ENCODE measurements around the gene COLGALT1.

DNA sequence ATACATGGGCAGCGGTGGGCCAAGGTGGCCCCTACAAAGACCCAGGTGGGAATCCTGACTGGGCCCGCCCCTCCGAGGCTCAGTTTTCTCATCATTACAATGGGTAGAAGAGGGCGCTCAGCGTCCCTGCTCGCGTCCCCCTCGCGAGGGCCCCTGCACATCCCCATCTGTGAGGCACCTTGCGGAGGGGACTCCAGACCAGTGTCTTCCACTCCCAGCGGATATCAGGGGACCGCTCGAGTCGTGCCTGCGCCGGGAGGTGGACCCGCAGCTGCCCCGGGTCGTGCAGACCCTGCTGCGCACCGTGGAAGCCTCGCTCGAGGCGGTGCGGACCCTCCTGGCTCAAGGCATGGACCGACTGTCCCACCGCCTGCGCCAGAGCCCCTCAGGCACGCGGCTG lies 15.3 kb upstream of the COLGALT1 start:
- TF ChIP-seq, protein P1, sequence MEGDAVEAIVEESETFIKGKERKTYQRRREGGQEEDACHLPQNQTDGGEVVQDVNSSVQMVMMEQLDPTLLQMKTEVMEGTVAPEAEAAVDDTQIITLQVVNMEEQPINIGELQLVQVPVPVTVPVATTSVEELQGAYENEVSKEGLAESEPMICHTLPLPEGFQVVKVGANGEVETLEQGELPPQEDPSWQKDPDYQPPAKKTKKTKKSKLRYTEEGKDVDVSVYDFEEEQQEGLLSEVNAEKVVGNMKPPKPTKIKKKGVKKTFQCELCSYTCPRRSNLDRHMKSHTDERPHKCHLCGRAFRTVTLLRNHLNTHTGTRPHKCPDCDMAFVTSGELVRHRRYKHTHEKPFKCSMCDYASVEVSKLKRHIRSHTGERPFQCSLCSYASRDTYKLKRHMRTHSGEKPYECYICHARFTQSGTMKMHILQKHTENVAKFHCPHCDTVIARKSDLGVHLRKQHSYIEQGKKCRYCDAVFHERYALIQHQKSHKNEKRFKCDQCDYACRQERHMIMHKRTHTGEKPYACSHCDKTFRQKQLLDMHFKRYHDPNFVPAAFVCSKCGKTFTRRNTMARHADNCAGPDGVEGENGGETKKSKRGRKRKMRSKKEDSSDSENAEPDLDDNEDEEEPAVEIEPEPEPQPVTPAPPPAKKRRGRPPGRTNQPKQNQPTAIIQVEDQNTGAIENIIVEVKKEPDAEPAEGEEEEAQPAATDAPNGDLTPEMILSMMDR (IDR thresholded peaks at IDR 0.05): no peak
- no peak for TF ChIP-seq POLR2A (IDR thresholded peaks at IDR 0.05)

Data from thyroid gland (tissue), 4 donors.